Activated T-helper 1 cell treated with anti-CD3 and anti-CD28 coated beads, Interleukin-12 subunit alpha, Interleukin-12 subunit beta, Interleukin-2, Interleukin-4 antibody, amounts not matched to agents 30 ng/mL and 10 ng/mL and 1 ng/mL, durations not matched to agents 14 hours and 24 hours and 36 hours (primary cell): ENCODE results near the gene ITGB1. TPM values are rescaled to one million over a fixed set of nuclear protein-coding genes. Genes with fewer than 3 reads are reported as not detected.
"Not testable (repeated sequence)": the region's sequence is repeated elsewhere in the genome, so short reads cannot be mapped to it uniquely, and the experiment has no call there.

ENCODE experiments used
- DNase-seq: peaks from one replicate; pipeline ENCODE4 v3.0.0; 2021; ENCODE audit warnings: low spot score
- H3K27ac Mint-ChIP-seq: one replicate; pipeline ENCODE4 v1.8.0; 2021; ENCODE audit warnings: mild to moderate bottlenecking, mixed read lengths
- H3K27me3 Mint-ChIP-seq: one replicate; pipeline ENCODE4 v1.8.0; 2022; ENCODE audit warnings: mild to moderate bottlenecking, moderate library complexity, mixed read lengths; ENCODE audit not compliant: insufficient read depth
- H3K36me3 Mint-ChIP-seq: one replicate; pipeline ENCODE4 v1.8.0; 2021; ENCODE audit warnings: low read depth, mixed read lengths
- H3K4me1 Mint-ChIP-seq: one replicate; pipeline ENCODE4 v1.8.0; 2021; ENCODE audit warnings: low read depth, mixed read lengths
- H3K4me3 Mint-ChIP-seq: one replicate; pipeline ENCODE4 v1.8.0; 2021; ENCODE audit warnings: mild to moderate bottlenecking, moderate library complexity, mixed read lengths
- H3K9me3 Mint-ChIP-seq: one replicate; pipeline ENCODE4 v1.8.0; 2021; ENCODE audit warnings: mixed read lengths
- intact Hi-C: fragments of 100-400 bp; cut with micrococcal nuclease; formaldehyde crosslinking; loops from one replicate; pipeline ENCODE4 v1.15.1; 2024
- total RNA-seq: library from RNA; stranded (reverse); gene quantifications from 2 replicates; pipeline ENCODE4 v1.2.3, GENCODE V29; 2022

The ITGB1 gene
- total RNA-seq, 1 donor from 2014 or later, result 51.4 TPM

DNA sequence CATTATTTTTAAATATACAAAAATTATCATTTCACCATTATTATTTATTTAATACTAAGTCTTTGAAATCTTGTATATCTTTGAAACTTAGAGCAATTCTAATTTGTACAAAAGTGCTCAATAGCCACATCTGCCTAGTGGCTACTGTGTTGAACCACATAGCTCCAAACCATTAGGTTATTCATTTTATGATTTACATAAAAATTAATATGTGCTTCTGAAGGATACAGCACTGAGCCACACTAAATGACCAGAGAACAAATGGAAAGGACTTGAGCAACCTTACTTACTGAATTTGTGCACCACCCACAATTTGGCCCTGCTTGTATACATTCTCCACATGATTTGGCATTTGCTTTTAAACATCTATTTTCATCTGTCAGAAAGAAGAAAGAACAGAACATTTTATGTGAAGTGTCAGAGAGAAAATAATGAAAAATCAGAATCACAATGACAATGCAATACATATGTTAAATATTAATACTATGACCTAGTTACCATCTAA, 25.8 kb downstream of the ITGB1 start:
- peaks cover 23% of the 10 kb centered on the region for H3K36me3 Mint-ChIP-seq
- H3K9me3 Mint-ChIP-seq, result no peaks in the 10 kb centered on the region
- peaks cover 10% of the 10 kb centered on the region for H3K4me1 Mint-ChIP-seq
- no peak overlapping the region for H3K27ac Mint-ChIP-seq
- H3K4me3 Mint-ChIP-seq, result no peak overlapping the region
- no peak for DNase-seq
- intact Hi-C loops, result no loop called here
- H3K27me3 Mint-ChIP-seq, result no peaks in the 10 kb centered on the region

DNA sequence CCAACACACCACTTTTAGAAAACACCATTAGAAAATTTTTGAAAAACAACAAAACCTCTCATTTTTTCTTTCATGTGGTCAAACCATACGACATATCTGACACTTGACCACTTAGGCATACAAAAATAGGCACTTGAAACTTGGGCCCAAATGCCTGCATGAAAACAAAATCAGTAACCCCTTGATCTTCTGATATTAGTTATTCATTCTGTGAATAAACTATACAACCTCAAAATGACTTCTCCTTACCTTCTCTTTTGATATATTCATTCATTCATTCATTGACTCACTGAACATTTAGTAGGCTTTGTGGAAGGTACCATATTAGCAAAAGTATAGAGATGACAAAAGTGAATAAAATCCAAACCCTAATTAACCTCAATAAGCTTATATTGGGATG, 26.4 kb downstream of the ITGB1 start:
- Mint-ChIP-seq H3K4me3 (no peak overlapping the region), H3K9me3 (no peaks in the 10 kb centered on the region), H3K27ac (no peak overlapping the region), H3K4me1 (peaks cover 10% of the 10 kb centered on the region), H3K27me3 (no peaks in the 10 kb centered on the region), H3K36me3 (peaks cover 30% of the 10 kb centered on the region)
- no peak for DNase-seq
- intact Hi-C loops, result no loop called here

DNA sequence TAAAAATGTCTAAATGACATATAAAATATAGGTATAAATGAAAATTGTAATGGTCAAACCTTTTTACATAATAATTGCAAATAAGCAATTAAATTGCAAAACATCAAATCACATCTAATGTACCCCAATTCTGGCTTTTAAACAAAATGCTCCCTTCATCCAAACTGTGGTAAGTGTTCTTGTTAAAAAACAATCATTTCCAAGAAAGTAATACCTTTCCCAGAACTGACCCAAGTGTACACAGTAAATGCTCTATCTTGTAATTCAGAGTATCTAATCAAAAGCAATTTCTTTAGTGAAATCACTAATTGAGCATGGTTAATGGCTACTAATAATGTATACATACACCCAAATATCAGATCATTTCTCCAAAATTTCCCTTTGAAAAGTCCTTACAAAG, 28.0 kb downstream of the ITGB1 start:
- Mint-ChIP-seq H3K27me3 (no peaks in the 10 kb centered on the region), H3K36me3 (peaks cover 33% of the 10 kb centered on the region), H3K4me1 (peaks cover 10% of the 10 kb centered on the region), H3K9me3 (no peaks in the 10 kb centered on the region), H3K4me3 (no peak overlapping the region), H3K27ac (no peak overlapping the region)
- intact Hi-C loops, result no loop called here
- DNase-seq, result no peak

DNA sequence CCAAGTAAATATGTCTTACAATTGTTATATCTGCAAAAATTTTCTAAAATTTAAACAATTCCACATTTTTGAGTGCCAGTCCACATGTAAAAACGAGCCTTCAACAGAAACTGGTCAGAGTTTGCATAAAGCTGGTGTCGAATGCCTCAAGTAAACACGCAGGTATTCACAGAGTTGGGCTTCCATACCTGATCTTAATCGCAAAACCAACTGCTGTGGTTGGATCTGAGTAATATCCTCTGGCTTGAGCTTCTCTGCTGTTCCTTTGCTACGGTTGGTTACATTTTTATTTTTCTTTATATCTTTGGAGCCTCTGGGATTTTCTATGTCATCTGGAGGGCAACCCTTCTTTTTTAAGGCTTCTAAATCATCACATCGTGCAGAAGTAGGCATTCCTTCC, 28.4 kb downstream of the ITGB1 start:
- no peaks in the 10 kb centered on the region for H3K27me3 Mint-ChIP-seq
- no peak overlapping the region for H3K27ac Mint-ChIP-seq
- H3K9me3 Mint-ChIP-seq, result no peaks in the 10 kb centered on the region
- H3K36me3 Mint-ChIP-seq, result peaks cover 32% of the 10 kb centered on the region
- no peak overlapping the region for H3K4me3 Mint-ChIP-seq
- H3K4me1 Mint-ChIP-seq, result peaks cover 10% of the 10 kb centered on the region
- intact Hi-C loops, result no loop called here
- no peak for DNase-seq

DNA sequence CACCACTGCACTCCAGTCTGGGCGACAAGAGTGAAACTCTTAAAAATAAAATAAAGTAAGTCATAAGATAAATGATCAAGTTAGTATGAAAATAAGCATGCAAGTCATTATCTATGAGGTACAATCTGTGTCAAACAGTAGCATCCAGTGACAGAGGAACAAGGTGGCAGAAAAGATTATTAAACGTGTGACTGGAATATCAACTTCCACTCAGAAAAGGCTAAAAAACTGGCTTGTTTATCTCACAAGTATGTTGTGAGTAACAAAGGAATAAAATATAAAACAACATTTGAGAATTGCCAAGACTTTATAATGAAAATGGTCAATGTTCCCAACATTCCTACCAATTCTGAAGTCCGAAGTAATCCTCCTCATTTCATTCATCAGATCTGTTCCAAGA, 30.3 kb downstream of the ITGB1 start:
- intact Hi-C loops, result no loop called here
- Mint-ChIP-seq H3K36me3 (peaks cover 31% of the 10 kb centered on the region), H3K27me3 (no peaks in the 10 kb centered on the region), H3K4me3 (no peak overlapping the region), H3K9me3 (no peaks in the 10 kb centered on the region), H3K4me1 (peaks cover 21% of the 10 kb centered on the region), H3K27ac (no peak overlapping the region)
- no peak for DNase-seq

DNA sequence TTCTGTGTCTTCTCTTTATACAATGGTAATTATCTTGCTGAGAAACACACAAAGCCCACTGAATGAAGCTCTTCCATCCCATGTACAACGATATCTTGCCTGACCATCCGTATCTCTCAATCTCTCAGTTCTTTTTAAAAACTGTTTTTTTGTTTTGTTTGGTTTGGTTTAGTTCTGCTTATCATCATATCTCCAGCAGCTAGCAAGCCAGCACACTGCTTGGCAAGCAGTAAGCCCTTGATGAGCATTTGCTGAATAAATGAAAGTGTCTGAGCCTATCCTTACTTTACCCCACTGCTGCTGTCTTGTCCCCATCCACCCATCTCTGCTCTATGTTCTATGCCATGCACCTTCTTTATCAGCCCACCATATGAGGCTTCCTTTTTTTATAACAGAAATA, 34.2 kb downstream of the ITGB1 start:
- intact Hi-C loops, result no loop called here
- no peak for DNase-seq
- H3K4me3 Mint-ChIP-seq, result no peak overlapping the region
- peaks cover 10% of the 10 kb centered on the region for H3K4me1 Mint-ChIP-seq
- H3K27ac Mint-ChIP-seq, result no peak overlapping the region
- no peaks in the 10 kb centered on the region for H3K27me3 Mint-ChIP-seq
- peaks cover 44% of the 10 kb centered on the region for H3K36me3 Mint-ChIP-seq
- no peaks in the 10 kb centered on the region for H3K9me3 Mint-ChIP-seq

DNA sequence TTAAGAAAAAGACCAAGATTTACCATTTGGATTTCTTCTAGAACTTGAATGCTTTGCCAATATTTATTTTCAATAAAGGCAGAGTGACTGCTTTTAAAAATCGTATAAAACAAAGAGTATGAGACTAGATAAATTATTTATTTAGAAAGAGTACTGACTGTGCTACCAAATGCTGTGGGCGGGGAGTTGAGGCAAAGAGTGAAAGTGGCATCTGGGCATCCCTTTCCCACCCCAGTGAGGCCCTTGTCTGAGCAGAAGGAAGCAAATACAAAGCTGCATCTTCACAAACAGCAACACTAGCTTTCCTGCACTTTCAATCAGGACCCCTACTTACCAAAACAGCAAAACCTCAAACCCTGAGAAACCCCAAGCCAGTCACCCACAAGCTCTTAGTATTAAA, 34.9 kb downstream of the ITGB1 start:
- intact Hi-C loops, result no loop called here
- Mint-ChIP-seq H3K4me3 (no peak overlapping the region), H3K9me3 (no peaks in the 10 kb centered on the region), H3K36me3 (peaks cover 41% of the 10 kb centered on the region), H3K27ac (no peak overlapping the region), H3K27me3 (no peaks in the 10 kb centered on the region), H3K4me1 (peaks cover 10% of the 10 kb centered on the region)
- DNase-seq, result no peak

DNA sequence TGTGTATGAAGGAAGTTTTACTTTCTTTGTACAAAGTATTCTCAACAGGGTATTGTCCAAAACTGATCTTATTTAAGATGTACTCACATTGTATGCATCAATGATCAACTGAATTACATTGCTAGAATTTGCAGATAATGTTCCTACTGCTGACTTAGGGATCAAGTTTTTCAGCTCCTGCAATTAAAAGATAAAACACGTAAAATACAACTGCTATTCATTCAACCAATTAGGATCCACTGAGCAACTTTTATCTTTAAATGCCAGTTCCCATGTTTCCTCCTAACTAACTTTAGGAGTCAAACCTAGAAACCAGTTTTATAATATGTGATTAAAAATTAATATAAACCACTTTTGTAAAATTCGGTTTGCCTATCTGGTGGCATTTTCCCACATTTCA, 35.9 kb downstream of the ITGB1 start:
- Mint-ChIP-seq H3K36me3 (peaks cover 40% of the 10 kb centered on the region), H3K4me3 (no peak overlapping the region), H3K9me3 (no peaks in the 10 kb centered on the region), H3K27me3 (no peaks in the 10 kb centered on the region), H3K27ac (no peak overlapping the region), H3K4me1 (peaks cover 10% of the 10 kb centered on the region)
- intact Hi-C loops, result no loop called here
- no peak for DNase-seq

DNA sequence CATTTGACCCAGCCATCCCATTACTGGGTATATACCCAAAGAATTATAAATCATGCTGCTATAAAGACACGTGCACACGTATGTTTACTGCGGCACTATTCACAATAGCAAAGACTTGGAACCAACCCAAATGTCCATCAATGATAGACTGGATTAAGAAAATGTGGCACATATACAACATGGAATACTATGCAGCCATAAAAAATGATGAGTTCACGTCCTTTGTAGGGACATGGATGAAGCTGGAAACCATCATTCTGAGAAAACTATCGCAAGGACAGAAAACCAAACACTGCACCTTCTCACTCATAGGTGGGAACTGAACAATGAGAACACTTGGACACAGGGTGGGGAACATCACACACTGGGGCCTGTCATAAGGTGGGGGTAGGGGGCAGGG, 40.2 kb downstream of the ITGB1 start:
- peaks cover 42% of the 10 kb centered on the region for H3K36me3 Mint-ChIP-seq
- H3K27me3 Mint-ChIP-seq, result not testable (repeated sequence)

DNA sequence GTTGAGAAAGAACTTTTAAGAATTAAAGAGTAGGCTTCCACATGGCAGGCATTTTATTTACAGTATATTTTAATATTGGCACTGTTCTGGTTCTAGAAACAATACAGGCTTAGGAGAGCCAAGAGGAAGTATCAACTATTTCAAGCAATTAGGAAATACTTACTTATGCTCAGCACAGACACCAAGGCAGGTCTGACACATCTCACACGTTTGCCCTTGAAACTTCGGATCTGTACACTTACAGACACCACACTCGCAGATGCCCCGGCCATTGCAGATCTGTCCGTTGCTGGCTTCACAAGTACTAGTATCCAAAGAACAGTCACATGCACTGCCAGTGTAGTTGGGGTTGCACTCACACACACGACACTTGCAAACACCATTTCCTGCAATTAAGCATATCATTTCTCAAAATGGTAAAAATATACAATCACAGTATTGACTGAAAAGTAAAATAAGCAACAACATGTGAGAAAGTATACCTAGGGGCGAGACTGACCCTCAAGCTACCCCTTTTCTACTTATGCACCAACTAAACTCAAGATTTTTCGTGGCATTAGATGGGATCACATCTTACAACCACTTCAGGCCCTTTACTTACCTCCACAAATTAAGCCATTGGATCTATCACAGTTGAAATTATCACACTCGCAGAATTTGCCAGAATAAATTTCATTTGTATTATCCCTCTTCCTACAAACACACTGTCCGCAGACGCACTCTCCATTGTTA, 46.6 kb downstream of the ITGB1 start:
- DNase-seq, result no peak
- peaks cover 27% of the 10 kb centered on the region for H3K36me3 Mint-ChIP-seq
- H3K27ac Mint-ChIP-seq, result no peak overlapping the region
- H3K27me3 Mint-ChIP-seq, result no peaks in the 10 kb centered on the region
- no peak overlapping the region for H3K4me3 Mint-ChIP-seq
- no peaks in the 10 kb centered on the region for H3K9me3 Mint-ChIP-seq
- H3K4me1 Mint-ChIP-seq, result no peaks in the 10 kb centered on the region
- intact Hi-C loops, result no loop called here

More for the DNA sequence above, 40.2 kb downstream of the ITGB1 start:
- H3K27ac Mint-ChIP-seq, DNase-seq, intact Hi-C loops, H3K4me1 Mint-ChIP-seq, H3K4me3 Mint-ChIP-seq, H3K9me3 Mint-ChIP-seq: not testable (repeated sequence)

DNA sequence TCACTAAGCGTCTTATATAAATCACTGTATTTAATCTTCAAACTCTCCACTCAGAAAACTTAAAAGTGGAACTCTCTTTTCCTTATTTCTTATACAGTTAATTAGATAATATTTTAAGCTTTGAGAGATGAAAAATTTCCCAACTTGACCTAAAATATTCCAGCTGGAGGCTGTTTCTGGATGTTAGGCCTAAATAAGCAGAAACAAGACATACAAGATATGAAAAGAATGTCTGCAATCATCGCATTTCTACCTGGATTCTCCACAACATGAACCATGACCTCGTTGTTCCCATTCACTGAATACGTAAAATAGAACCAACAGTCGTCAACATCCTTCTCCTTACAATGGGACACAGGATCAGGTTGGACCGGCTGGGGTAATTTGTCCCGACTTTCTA, 48.1 kb downstream of the ITGB1 start:
- H3K4me1 Mint-ChIP-seq, H3K27me3 Mint-ChIP-seq, H3K27ac Mint-ChIP-seq, H3K9me3 Mint-ChIP-seq, DNase-seq, H3K4me3 Mint-ChIP-seq, intact Hi-C loops: not testable (repeated sequence)
- peaks cover 26% of the 10 kb centered on the region for H3K36me3 Mint-ChIP-seq

DNA sequence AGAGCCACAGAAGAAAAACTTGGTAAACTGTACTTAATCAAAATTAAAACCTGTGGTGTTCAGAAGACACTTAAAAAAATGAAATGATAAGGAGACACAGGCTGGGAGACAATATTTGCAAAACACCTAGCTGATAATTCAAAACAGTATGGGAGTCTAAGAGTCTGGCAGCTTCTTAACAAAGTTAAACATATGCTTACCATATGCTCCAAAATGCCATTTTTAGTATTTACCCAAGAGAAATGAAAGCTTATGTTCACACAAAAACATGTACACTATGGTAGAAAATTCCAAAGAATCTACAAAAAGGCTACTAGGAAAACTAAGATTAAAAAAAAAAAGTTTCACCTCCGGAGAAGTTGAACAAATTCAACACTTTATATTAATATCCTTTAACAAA, 48.6 kb downstream of the ITGB1 start:
- Mint-ChIP-seq H3K4me3 (no peak overlapping the region), H3K9me3 (no peaks in the 10 kb centered on the region), H3K27me3 (no peaks in the 10 kb centered on the region), H3K36me3 (peaks cover 26% of the 10 kb centered on the region), H3K27ac (no peak overlapping the region), H3K4me1 (no peaks in the 10 kb centered on the region)
- intact Hi-C loops, result no loop called here
- DNase-seq, result no peak

DNA sequence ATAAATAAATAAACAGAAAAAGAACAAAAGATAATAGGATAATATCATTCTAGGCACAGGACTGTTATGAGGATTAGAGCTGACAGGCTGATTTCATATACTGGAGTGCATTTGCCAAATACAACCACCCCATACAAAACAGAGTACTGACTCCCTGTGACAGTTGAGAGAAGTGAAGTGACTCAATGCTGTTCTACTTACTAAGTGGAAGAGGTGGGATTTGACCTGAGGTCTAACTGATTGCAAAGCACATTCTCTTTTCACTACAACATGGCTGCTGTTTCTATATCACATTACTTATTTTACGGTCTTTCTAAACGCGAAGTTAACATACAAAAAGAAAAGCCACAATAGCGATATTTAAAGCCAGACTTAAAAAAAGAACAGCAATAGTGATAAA, 51.4 kb downstream of the ITGB1 start:
- no peak for DNase-seq
- Mint-ChIP-seq H3K4me1 (no peaks in the 10 kb centered on the region), H3K27ac (no peak overlapping the region), H3K9me3 (no peaks in the 10 kb centered on the region), H3K27me3 (no peaks in the 10 kb centered on the region), H3K4me3 (no peak overlapping the region), H3K36me3 (peaks cover 14% of the 10 kb centered on the region)
- intact Hi-C loops, result no loop called here

DNA sequence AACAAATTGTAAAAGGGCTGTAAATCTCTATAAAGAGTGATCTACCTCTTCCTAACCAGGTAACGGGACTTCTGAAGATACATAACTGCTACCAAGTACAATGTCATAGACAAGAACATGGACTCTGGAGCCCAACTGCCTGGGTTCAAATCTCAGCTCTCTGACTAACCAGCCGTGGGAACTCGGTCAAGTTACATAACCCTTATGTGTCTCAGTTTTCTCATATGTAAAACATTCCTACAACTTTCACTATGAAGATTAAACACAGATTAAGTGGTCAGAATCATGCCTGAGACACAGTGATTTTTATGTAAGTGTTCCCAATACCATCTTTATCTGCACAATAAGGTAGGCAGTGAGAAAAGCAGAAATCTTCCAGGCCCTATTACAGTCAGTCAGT, 52.6 kb downstream of the ITGB1 start:
- intact Hi-C loops, result no loop called here
- Mint-ChIP-seq H3K27ac (no peak overlapping the region), H3K36me3 (peaks cover 11% of the 10 kb centered on the region), H3K27me3 (no peaks in the 10 kb centered on the region), H3K9me3 (no peaks in the 10 kb centered on the region), H3K4me1 (no peaks in the 10 kb centered on the region), H3K4me3 (no peak overlapping the region)
- DNase-seq, result no peak
